ENCODE measurements around the gene ASIC4.

DNA sequence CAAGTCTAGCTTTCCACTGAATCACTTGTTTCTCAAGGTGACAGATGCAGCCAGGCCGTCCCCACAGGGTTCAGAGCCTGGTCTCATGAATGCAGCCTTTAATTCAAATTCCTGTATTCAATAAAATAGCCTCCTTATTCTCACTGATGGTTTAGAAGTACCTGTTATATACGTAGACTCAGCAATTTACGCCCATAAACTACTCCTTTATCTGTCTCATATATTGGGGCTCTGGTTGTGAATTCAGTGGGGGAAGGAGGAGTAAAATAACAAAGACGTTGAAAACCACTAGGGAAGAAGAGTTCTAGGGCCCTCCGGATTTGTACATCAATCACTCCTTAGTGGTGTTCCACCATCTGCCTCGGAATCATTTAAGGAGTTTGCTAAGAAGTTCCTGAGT, 55.4 kb downstream of the ASIC4 start:
- TF ChIP-seq, protein P1, sequence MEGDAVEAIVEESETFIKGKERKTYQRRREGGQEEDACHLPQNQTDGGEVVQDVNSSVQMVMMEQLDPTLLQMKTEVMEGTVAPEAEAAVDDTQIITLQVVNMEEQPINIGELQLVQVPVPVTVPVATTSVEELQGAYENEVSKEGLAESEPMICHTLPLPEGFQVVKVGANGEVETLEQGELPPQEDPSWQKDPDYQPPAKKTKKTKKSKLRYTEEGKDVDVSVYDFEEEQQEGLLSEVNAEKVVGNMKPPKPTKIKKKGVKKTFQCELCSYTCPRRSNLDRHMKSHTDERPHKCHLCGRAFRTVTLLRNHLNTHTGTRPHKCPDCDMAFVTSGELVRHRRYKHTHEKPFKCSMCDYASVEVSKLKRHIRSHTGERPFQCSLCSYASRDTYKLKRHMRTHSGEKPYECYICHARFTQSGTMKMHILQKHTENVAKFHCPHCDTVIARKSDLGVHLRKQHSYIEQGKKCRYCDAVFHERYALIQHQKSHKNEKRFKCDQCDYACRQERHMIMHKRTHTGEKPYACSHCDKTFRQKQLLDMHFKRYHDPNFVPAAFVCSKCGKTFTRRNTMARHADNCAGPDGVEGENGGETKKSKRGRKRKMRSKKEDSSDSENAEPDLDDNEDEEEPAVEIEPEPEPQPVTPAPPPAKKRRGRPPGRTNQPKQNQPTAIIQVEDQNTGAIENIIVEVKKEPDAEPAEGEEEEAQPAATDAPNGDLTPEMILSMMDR (IDR thresholded peaks at IDR 0.05): no peak
- TF ChIP-seq POLR2A (IDR thresholded peaks at IDR 0.05) (no peak), POLR2AphosphoS5 (IDR thresholded peaks at IDR 0.05) (no peak), EP300 (IDR thresholded peaks at IDR 0.05) (no peak)
